ENCODE data around the gene GLT1D1.

- TF ChIP-seq EZH2 (IDR thresholded peaks at IDR 0.05; ENCODE audit: borderline replicate concordance, low read depth, low read length, severe bottlenecking) (no peak), CTCF (IDR thresholded peaks at IDR 0.05; ENCODE audit: borderline replicate concordance, extremely low read depth, low read length, poor library complexity, severe bottlenecking) (no peak)
Observed at GRCh38 chr12:128859311-128859710, 6.0 kb downstream of the GLT1D1 start.

Data from DND-41 (cell line).